Measurements from ENCODE around the gene CDCP1.

CDCP1 gene

GRCh38 chr3:45106874-45107273 lies 39.3 kb downstream of the CDCP1 start:
- no peak for DNase-seq (ENCODE audit: low read depth)
- no peak overlapping the region for H3K4me3 ChIP-seq (ENCODE audit: low read depth, low read length)
- TF ChIP-seq MYC (IDR thresholded peaks at IDR 0.05; ENCODE audit: low read depth, low read length) (no peak), MAX (IDR thresholded peaks at IDR 0.05; ENCODE audit: low read depth, low read length) (no peak), POLR2A (IDR thresholded peaks at IDR 0.05; ENCODE audit: extremely low read depth, insufficient read length) (no peak), CTCF (IDR thresholded peaks at IDR 0.05; ENCODE audit: low read depth, low read length) (no peak)

GRCh38 chr3:45105855-45106671 lies 40.1 kb downstream of the CDCP1 start:
- no peak overlapping the region for H3K4me3 ChIP-seq (ENCODE audit: low read depth, low read length)
- no peak for TF ChIP-seq CTCF (IDR thresholded peaks at IDR 0.05; ENCODE audit: low read depth, low read length)
- DNase-seq (ENCODE audit: low read depth) = peak; percentile 80

- no peak overlapping the region for H3K4me3 ChIP-seq (ENCODE audit: low read depth, low read length)
- DNase-seq (ENCODE audit: low read depth) = peak; percentile 69
- TF ChIP-seq MAX (IDR thresholded peaks at IDR 0.05; ENCODE audit: low read depth, low read length) (no peak), POLR2A (IDR thresholded peaks at IDR 0.05; ENCODE audit: extremely low read depth, insufficient read length) (no peak), CTCF (IDR thresholded peaks at IDR 0.05; ENCODE audit: low read depth, low read length) (no peak), MYC (IDR thresholded peaks at IDR 0.05; ENCODE audit: low read depth, low read length) (no peak)
Measured at GRCh38 chr3:45104715-45105711, 41.2 kb downstream of the CDCP1 start.

GRCh38 chr3:45103753-45104714 lies 42.1 kb downstream of the CDCP1 start:
- H3K4me3 ChIP-seq (ENCODE audit: low read depth, low read length) = no peak overlapping the region
- DNase-seq (ENCODE audit: low read depth) = no peak
- TF ChIP-seq MYC (IDR thresholded peaks at IDR 0.05; ENCODE audit: low read depth, low read length) = no peak
- TF ChIP-seq POLR2A (IDR thresholded peaks at IDR 0.05; ENCODE audit: extremely low read depth, insufficient read length) = no peak
- no peak for TF ChIP-seq MAX (IDR thresholded peaks at IDR 0.05; ENCODE audit: low read depth, low read length)
- no peak for TF ChIP-seq CTCF (IDR thresholded peaks at IDR 0.05; ENCODE audit: low read depth, low read length)

GRCh38 chr3:45103334-45103733 lies 42.8 kb downstream of the CDCP1 start:
- no peak overlapping the region for H3K4me3 ChIP-seq (ENCODE audit: low read depth, low read length)
- no peak for DNase-seq (ENCODE audit: low read depth)
- TF ChIP-seq MAX (IDR thresholded peaks at IDR 0.05; ENCODE audit: low read depth, low read length) (no peak), CTCF (IDR thresholded peaks at IDR 0.05; ENCODE audit: low read depth, low read length) (no peak), POLR2A (IDR thresholded peaks at IDR 0.05; ENCODE audit: extremely low read depth, insufficient read length) (no peak), MYC (IDR thresholded peaks at IDR 0.05; ENCODE audit: low read depth, low read length) (no peak)

Data from NB4 (cell line).